Endothelial cell of coronary artery (primary cell): ENCODE data around the gene RABGAP1L. TPM values are rescaled to one million over a fixed set of nuclear protein-coding genes. Genes with fewer than 3 reads are reported as not detected.

Source experiments
- total RNA-seq: library from RNA; depleted of rRNA; stranded (reverse); fragments of >200 nt; gene quantifications from 2 replicates; pipeline ENCODE4 v1.2.3, GENCODE V29; 2014

RABGAP1L gene
- total RNA-seq, result 23.3 and 33.7 TPM in 2 replicates

GRCh38 chr1:174159252-174160108 is at the start of gene RABGAP1L:
Gene RABGAP1L, plus strand, starts transcription at chr1:174159520.

DNA sequence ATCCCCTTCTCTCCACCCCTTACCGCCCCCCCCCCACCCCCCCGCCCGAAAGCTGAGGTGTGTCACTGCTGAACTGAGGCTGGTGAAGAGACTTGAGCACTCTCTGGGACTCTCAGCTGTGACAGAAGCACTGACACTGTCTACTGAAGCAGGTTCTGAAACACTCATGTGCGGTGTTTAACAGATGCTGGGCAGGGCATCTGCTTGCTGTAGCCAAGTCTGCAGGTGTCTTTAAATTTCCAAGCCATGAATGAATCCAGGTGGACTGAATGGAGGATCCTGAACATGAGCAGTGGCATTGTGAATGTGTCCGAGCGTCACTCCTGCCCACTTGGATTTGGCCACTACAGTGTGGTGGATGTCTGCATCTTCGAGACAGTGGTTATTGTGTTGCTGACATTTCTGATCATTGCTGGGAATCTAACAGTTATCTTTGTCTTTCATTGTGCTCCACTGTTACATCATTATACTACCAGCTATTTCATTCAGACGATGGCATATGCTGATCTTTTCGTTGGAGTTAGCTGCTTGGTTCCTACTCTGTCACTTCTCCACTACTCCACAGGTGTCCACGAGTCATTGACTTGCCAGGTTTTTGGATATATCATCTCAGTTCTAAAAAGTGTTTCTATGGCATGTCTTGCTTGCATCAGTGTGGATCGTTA is 288.7 kb downstream of the RABGAP1L start, which contains the start of gene GPR52:
Gene GPR52 (plus strand): TSS at position 99 of the 665 bp plus-strand sequence. CDS start 148 bp downstream, at position 247.

GRCh38 chr1:174999936-175000696 is 840.8 kb downstream of the RABGAP1L start, which contains the start of gene CACYBP:
Gene CACYBP, plus strand, starts transcription at chr1:174999947. Its CDS starts 234 bp downstream, at chr1:175000181.

DNA sequence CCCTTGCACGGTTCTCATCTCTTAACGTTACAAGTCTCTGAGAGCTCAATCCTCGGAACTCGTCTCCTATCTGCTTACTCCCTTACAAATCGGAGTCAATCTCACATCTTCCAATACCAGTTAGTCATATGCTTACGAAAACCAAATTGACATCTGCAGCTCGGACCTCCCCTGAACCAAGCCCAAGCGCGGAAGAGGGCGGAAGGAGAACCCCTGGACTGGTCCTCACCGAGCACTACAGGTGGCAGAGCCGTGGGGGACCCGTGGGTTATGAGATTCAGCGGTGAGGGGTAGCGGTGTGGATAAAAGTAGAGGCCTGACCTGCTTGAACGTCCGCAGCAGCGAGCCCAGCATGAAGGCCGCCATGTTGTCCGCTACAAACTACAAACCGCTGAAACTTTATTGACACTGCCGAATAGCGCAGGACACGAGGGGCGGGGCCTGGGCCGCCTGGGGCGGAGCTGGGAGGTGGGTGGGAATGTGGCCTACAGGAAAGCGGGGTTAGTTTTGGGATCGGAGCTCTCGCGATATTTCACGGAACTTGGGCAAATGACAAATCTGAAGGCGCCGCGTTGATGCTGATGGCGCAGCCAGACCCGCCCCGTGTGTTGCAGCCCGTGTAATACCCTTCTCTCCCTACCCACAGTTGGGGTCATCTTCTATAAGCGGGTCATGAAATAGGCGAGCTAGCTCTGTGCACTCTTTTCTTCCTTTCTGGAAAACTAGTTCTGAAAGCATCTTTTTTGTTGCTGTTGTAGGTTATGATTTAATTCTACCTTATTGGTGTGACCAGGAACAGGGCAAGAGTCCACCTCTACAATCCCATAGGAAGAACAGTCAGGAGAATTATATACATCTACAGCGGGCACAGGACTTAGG is 864.0 kb downstream of the RABGAP1L start, which contains the start of gene MRPS14:
Gene MRPS14 (minus strand): TSS at position 383 of the 879 bp plus-strand sequence. CDS start 17 bp downstream, at position 366.

Other genes starting within 250 kb of the RABGAP1L start
- gene SERPINC1, start 242.2 kb upstream of the RABGAP1L start, total RNA-seq, result not detected in 2 replicates
- gene RC3H1, start 137.2 kb upstream of the RABGAP1L start, total RNA-seq, result 13.5 and 17.5 TPM in 2 replicates